Ishikawa (cell line): ENCODE results near the gene SP5.

ENCODE experiments used
- EP300 ChIP-seq: IDR thresholded peaks from 2 replicates; pipeline ENCODE4 v1.6.1; 2012; ENCODE audit warnings: borderline replicate concordance
- TEAD4 ChIP-seq: IDR thresholded peaks from 2 replicates; pipeline ENCODE4 v1.6.1; 2012
- ZBTB7A ChIP-seq: IDR thresholded peaks from 2 replicates; pipeline ENCODE4 v1.6.1; 2012; ENCODE audit warnings: low read depth
- TF ChIP-seq, protein P1 (sequence below): IDR thresholded peaks from 2 replicates; pipeline ENCODE4 v1.6.1; 2012
- TF ChIP-seq, protein P2 (sequence below): IDR thresholded peaks from 2 replicates; pipeline ENCODE4 v1.6.1; 2012; ENCODE audit warnings: low read depth, mild to moderate bottlenecking

DNA sequence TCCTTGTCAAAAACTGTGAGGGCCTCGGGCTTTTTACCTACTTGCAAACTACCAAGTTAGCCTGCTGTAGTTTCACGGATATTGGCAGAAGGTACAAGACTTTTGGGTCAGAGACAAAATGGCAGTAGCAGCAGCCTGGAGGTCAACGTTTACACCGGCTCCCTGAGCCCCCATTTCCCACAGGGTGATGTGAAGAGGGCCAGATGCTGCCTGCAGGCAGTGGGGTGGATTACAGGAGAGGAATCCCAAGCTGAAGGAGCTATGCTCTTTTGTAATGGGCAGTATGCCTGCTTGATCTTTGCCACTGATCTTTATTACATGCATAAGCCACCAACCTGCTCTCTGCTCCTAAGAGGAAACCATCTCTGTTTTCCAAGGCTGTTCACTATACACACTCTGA lies 29.5 kb upstream of the SP5 start:
- TF ChIP-seq TEAD4 (no peak), ZBTB7A (no peak), EP300 (no peak)
- TF ChIP-seq, protein P1, sequence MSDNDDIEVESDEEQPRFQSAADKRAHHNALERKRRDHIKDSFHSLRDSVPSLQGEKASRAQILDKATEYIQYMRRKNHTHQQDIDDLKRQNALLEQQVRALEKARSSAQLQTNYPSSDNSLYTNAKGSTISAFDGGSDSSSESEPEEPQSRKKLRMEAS = no peak
- TF ChIP-seq, protein P2, sequence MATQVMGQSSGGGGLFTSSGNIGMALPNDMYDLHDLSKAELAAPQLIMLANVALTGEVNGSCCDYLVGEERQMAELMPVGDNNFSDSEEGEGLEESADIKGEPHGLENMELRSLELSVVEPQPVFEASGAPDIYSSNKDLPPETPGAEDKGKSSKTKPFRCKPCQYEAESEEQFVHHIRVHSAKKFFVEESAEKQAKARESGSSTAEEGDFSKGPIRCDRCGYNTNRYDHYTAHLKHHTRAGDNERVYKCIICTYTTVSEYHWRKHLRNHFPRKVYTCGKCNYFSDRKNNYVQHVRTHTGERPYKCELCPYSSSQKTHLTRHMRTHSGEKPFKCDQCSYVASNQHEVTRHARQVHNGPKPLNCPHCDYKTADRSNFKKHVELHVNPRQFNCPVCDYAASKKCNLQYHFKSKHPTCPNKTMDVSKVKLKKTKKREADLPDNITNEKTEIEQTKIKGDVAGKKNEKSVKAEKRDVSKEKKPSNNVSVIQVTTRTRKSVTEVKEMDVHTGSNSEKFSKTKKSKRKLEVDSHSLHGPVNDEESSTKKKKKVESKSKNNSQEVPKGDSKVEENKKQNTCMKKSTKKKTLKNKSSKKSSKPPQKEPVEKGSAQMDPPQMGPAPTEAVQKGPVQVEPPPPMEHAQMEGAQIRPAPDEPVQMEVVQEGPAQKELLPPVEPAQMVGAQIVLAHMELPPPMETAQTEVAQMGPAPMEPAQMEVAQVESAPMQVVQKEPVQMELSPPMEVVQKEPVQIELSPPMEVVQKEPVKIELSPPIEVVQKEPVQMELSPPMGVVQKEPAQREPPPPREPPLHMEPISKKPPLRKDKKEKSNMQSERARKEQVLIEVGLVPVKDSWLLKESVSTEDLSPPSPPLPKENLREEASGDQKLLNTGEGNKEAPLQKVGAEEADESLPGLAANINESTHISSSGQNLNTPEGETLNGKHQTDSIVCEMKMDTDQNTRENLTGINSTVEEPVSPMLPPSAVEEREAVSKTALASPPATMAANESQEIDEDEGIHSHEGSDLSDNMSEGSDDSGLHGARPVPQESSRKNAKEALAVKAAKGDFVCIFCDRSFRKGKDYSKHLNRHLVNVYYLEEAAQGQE = no peak
